NCI-H146 treated with DMSO at 0.1 percent for 48 hours (cell line): ENCODE results near the gene SBF1.

Source experiments
- DNase-seq: peaks from one replicate; lab custom pipeline; 2025; ENCODE audit not compliant: unreplicated experiment; lab: John Stamatoyannopoulos, UW

SBF1 gene

DNA sequence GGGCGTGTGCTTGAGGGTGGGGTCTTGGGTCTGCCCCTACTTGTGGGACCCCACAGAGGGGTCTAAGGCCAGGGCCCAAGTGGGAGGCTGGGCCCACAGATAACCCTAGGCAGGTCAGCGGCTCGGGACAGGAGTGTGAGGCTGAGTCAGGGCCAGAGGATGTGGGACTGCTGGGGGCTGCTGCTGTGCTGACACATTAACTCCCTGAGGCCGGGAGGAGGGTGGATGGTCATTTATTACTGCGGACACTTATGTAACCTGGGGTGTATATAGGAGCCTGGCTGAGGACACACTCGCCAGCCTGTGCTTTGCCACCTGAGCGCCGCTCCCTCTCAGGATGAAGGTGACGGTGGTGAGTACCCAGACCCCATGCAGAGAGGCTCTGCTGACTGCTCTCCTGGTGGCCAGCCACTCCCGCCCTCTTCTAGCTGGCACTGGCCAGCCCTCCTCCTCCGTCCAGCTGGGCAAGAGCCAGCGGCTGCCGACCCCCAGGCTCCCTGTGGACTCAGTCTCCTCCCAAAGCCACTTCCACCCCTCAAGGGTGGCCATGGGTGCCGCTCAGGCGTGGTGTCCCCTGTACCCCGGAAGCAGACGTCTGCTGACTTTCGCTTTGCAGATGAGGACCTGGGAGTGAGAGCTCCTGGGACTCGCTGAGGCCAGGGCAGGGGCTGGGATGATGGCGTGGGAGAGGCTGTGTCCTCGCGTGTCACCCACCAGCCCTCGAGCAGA lies 11.9 kb upstream of the SBF1 start, which contains the start of gene MIOX:
Gene MIOX (plus strand): TSS at position 299 of the 729 bp plus-strand sequence. CDS start 39 bp downstream, at position 338.
- DNase-seq: no peak

DNA sequence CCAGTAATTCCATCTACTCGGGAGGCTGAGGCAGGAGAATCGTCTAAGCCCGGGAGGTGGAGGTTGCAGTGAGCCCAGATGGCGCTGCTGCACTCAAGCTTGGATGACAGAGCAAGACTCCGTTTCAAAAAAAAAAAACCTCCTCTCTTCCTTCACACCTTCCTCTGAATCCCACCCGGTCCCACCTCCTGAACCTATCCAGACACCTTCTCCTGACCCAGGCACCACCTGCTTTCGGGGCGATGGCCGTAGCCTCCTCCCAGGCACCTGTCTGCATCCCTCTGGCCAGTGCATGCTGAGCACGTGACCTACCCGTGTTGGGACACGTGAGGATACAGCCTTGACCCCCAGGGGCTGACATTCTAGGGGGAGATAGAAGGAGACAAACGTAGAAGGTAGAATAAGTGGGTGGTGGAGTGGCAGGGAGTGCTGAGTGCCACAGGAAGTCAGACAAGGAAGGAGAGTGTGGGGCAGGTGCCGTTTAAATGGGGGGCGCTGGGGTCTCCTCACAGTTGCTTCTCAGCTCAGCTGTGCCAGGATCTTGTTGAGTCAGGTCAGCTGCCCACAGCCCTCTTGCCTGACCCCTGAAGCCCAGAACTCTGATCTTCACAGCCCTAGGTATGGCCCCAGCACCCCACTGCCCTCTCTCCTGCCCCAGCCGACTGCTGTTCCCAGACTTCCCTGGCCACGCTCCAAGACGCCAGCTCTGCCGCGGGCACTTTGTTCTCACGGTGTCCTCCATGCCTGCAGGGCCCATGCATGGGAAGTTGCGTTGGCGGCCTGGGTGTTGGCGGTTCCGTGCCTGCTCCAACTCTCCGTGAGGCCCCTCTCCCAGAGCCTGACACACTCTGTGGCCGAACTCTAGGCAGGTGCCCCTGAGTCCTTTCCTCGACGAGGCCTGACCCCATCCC lies 10.6 kb upstream of the SBF1 start:
- no peak for DNase-seq

GRCh38 chr22:50483977-50484853 lies 9.4 kb upstream of the SBF1 start:
- DNase-seq: no peak

GRCh38 chr22:50483556-50483955 lies 8.7 kb upstream of the SBF1 start:
- no peak for DNase-seq

DNA sequence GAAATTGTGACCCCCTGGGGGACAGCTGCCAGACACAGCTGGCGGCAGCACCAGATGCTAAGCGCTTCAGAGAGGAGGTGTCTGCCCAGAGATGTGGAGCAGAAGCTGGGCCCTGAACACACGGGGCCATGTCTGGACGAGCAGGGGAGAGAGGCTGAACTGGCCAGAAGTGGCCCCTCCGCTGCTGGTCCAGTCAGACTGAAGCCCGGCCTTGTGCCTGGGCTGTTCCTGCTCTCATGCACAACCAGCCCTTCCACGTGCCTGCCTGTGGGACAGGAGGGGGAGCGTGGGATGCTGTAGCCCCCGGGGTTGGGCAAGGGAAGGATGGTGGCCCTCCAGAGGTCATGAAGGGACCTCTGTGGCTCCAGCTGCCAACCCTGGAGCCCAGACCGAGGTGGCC lies 8.3 kb upstream of the SBF1 start:
- no peak for DNase-seq

GRCh38 chr22:50482107-50483074 lies 7.6 kb upstream of the SBF1 start:
- DNase-seq: no peak

DNA sequence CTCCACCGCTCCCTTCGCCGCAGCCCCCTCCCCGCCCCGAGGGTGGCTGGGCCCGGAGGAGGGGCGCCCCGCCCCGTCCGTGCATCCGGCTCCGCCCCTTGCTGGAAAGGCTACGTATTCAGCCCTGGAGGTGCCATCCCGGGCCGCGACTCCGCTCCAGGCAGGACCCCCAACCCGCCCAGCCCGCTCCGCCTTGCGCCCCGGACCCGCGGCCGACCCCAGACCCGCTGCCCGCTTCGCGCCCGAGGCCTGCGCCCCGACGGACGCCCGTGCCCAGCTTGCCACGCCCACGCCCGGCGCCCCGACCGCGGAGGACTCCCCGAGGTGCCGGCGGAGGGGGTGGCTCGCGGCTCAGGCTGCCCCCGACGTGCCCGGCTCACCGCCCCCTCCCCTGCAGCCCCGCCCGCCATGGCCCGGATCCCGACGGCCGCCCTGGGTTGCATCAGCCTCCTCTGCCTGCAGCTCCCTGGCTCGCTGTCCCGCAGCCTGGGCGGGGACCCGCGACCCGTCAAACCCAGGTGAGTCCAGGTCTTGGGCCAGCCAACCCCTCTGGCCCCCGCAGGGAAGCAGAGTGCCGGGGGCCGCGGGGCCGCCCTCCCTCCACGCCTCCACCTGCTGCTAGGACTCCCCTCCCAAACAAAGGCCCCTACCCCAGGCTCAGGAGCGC lies 6.7 kb upstream of the SBF1 start, which contains the start of gene ADM2:
Gene ADM2 (plus strand): TSS at position 104 of the 667 bp plus-strand sequence. CDS start 305 bp downstream, at position 409.
- no peak for DNase-seq

DNA sequence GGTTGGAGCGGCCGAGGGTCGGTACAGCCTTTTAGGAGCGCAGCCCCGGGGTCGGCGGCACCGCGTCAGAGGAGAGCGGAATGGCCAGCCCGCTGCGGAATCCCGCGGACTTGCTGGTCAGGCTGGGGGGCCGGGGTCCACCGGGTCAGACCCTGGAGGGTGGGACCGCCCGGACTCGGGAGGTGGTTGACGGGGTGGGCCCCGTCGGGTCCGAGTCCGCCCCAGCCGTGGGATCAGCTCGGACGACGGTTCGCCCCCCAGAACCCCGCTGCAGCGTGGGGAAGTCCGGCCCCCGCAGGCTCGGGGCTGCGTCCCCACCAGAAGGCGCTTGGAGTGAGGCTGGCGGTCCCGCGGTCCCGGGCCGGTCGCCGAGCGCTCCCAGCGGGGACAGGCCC lies 6.2 kb upstream of the SBF1 start:
- DNase-seq: no peak

GRCh38 chr22:50479721-50480120 lies 4.9 kb upstream of the SBF1 start:
- DNase-seq: no peak

DNA sequence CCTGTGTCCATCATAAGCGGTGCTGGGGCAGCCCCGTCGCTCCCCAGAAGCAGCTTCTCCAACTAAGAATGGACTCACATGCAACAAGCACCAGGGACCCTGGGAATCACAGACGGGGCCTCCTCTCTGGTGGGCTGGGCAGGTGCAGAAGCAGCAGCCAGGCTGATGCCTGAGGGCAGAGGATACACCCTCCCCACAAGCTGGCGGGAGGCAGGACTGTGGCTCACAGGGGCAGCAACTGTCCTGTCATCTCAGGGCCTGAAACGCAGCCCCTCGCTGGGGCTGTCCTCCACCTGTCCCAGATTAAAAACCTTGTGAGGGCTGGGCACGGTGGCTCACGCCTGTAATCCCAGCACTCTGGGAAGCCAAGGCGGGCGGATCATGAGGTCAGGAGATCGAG lies 3.1 kb upstream of the SBF1 start:
- DNase-seq: no peak

DNA sequence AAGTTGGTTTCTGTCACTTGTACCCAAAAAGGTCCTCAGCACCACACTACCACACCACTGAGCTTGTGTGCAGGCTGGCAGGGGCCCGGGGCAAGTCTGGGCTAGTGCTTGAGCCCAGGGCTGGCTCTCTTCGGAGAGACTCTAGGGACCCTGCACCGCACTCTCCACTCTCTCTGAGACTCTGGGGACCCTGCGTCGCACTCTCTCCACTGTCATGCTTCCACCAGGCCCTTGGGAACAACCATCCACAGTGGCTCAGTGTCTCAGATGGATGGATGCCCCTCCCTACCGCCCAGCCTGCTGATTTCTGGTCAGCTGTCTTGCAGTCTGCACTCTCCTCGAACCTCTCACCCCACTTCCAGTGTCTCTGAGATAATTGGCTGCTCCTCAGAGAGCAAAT lies 2.0 kb upstream of the SBF1 start:
- no peak for DNase-seq

DNA sequence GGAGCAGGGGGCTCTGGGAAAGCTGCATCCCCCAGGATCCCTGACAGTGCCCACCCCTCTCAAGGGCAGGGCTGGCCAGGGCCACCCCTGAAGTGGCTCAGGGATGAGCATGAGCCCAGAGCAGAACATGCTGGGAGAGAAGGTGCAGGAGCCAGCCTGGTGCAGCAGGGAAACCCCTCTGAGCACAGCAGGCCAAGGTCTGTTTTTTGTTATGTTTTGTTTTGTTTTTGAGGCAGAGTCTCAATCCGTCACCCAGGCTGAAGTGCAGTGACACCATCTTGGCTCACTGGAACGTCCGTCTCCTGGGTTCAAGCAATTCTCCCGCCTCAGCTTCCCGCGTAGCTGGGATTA lies 792 bp upstream of the SBF1 start:
- DNase-seq: no peak

DNA sequence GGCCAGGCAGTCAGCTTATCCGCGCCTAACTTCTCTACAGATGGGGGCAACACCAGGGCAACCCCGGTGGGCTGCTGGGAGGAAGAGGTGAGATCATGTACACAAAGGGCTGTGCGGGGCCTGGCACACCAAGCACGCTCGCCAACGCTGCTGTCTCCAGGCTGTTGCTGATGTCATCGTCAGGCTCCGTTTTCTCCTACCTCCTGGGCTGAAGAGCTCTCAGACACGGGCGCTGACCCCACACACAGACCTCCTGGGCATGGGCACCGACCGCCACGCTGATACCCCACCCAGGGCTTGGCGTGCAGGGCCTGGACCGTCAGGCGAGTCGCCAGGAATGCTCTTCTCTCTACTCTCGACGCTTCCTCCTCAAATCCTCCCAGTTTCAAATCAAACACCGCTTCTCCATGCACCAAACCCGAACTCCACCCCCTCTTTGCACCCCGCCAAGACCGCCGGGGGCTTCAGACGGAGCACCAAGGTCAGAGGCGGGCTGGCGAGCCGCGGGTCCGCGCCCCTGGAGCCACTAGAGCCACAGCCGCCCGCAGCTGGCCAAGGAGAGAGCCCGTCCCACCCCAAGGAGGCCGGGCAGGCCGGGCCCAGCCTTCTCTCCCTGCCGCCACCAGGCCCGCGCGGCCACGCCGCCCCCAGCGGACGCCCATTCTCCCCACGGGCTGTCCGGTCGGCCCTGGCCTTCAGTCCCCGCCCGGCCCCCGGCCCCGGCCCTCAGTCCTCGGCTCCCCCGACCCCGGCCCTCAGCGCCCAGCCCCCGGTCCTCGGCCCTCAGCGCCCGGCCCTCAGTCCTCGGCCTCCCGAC lies 772 bp downstream of the SBF1 start:
- no peak for DNase-seq

DNA sequence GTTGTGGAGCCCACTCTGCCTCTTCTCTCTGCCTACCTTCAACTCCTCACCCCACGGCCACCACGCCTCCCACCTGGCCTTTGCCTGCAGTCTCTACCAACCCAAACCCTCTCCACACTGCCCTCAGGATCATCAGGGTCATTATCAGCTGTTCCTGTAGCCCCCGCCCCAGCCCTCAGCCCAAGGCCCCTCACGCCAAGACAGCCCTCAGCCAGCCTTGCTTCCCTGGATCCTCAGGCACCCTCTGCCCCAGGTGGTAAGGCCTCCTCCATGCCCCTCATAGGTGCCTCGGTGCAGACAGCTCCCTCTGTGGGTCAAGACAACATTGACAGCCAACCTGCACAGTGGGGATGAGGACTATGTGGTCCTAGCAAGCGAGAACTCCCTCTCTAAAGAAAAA lies 1.7 kb downstream of the SBF1 start:
- DNase-seq: no peak

DNA sequence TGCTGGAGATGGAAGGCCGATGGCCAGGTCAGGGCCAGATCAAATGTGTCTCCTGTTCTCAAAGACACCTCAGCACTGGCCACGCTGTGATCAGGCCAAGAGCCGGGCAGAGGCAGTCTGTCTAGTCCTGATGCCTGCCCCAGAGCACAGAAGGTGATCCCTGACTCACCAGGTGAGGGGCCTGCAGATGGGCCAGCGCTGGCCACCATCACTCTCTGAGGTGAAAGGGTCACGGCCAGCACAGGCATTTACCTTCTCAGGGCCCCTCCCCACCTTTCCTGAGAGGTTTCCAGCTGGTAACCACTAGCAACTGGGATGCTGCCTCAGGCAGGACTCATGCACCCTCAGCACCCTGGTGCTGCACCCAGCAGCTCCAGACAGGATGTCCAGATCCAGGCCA lies 2.9 kb downstream of the SBF1 start:
- no peak for DNase-seq

DNA sequence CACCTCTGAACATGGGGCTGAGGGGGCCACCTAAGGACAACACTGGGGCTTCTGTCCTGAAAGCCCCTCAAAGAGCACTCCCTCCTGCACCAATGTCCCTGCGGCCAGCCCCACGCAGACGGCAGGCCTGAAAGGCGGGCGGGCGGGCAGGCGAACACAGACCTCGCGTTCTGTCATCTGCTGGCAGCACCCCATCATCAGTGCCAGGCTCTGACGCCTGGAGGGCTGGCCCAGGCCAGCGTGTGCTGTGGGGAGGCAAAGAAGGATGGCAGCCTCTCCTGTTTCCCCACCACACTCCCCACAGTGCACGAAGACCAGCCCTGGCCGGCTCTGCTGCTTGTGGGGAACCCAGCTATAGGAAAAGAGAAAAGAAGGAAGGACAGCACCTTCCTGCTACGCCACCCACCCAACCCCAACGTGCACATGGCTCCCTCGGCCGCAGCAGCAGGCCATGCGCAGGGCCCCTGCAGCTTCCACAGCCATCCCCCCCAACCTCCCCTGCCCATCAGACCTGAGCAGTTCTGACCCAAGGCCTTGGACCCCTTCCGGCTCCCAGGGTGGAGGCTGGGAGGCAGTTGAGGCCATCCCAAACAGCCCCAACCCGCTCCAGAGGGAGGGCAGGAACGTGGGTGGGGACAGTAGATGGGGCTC lies 3.5 kb downstream of the SBF1 start:
- DNase-seq: no peak

- no peak for DNase-seq
Observed at GRCh38 chr22:50470491-50470890, 4.3 kb downstream of the SBF1 start.
